VCaP (cell line): ENCODE results near the gene BRD7.

Source experiments
- H3K27ac ChIP-seq: fragments of 450-650 bp; 2 replicates; pipeline ENCODE4 v1.5.1; 2017
- CTCF ChIP-seq: fragments of 450-650 bp; conservative IDR thresholded peaks from 2 replicates; pipeline ENCODE4 v1.5.1; 2017; ENCODE audit warnings: mild to moderate bottlenecking, moderate library complexity

The BRD7 gene

GRCh38 chr16:50281391-50282009 lies 87.3 kb downstream of the BRD7 start:
- H3K27ac ChIP-seq: no peak overlapping the region
- TF ChIP-seq CTCF: no peak

- no peak overlapping the region for H3K27ac ChIP-seq
Measured at GRCh38 chr16:50280932-50281331, 87.9 kb downstream of the BRD7 start.

GRCh38 chr16:50279504-50279865 lies 89.3 kb downstream of the BRD7 start:
- no peak for TF ChIP-seq CTCF
- no peak overlapping the region for H3K27ac ChIP-seq

More at GRCh38 chr16:50280932-50281331, 87.9 kb downstream of the BRD7 start:
- no peak for TF ChIP-seq CTCF

- H3K27ac ChIP-seq: no peak overlapping the region
- no peak for TF ChIP-seq CTCF
Measured at GRCh38 chr16:50278251-50278650, 90.5 kb downstream of the BRD7 start.

GRCh38 chr16:50276801-50277555 lies 91.8 kb downstream of the BRD7 start:
- H3K27ac ChIP-seq: no peak overlapping the region
- no peak for TF ChIP-seq CTCF

- H3K27ac ChIP-seq: no peak overlapping the region
- TF ChIP-seq CTCF: no peak
Measured at GRCh38 chr16:50276326-50276640, 92.5 kb downstream of the BRD7 start.

GRCh38 chr16:50275428-50276325 lies 93.1 kb downstream of the BRD7 start:
- H3K27ac ChIP-seq: no peak overlapping the region
- TF ChIP-seq CTCF: no peak
